HCT116 (cell line): ENCODE data around the gene GALNT18. TPM values are rescaled to one million over a fixed set of nuclear protein-coding genes. Genes with fewer than 3 reads are reported as not detected.

Experiments
- ATAC-seq: fragments of 200-7000 bp; cut with Tn5 transposase; 2 replicates; pipeline ENCODE4 v1.9.1; 2020; ENCODE audit warnings: mild to moderate bottlenecking, moderate library complexity
- BruUV-seq: library from RNA; stranded (reverse); fragments of 400-500 nt; replicated peaks from 2 replicates; lab custom pipeline; 2021; lab: Mats Ljungman, UMichigan
- CTCF ChIA-PET: fragments of 300-600 bp; sonication (Branson Sonifier 250); formaldehyde crosslinking; loops from one replicate; lab custom pipeline; 2021; ENCODE audit warnings: antibody characterized with exemption; lab: Charles Lee
- POLR2A ChIA-PET: fragments of 300-600, 350-600 bp; sonication (Branson Sonifier 250); formaldehyde crosslinking; loops from one replicate; lab custom pipeline; 2021; ENCODE audit warnings: antibody characterized with exemption; lab: Charles Lee
- RAD21 ChIA-PET, 2 experiments: fragments of 300-600 bp; sonication (Branson Sonifier 250); formaldehyde crosslinking; loops; one replicate each; lab custom pipeline; 2023; ENCODE audit warnings: low total read pairs in 2 of 2; ENCODE audit not compliant: uncharacterized antibody in 2 of 2, unreplicated experiment in 2 of 2, low non-redundant PET in 1 of 2; lab: Charles Lee
- DNase-seq: peaks from one replicate; pipeline ENCODE4 v3.0.0-alpha.2; 2010; ENCODE audit warnings: low read depth, low spot score
- H2AFZ ChIP-seq: fragments of 200-600 bp; shearing (Covaris generic), sonication (generic); 2 replicates; pipeline ENCODE4 v1.6.1; 2017; ENCODE audit warnings: low read depth, mixed run types, mixed read lengths, antibody characterized with exemption, low read length; ENCODE audit not compliant: poor library complexity, severe bottlenecking
- H3K27ac ChIP-seq: 2 replicates; pipeline ENCODE4 v1.5.1; 2012; ENCODE audit warnings: low read depth, low read length
- H3K27me3 ChIP-seq: fragments of 200-600 bp; sonication (generic); 2 replicates; pipeline ENCODE4 v1.6.1; 2016; ENCODE audit warnings: mixed run types, low read length, mixed read lengths; ENCODE audit not compliant: insufficient read depth
- H3K36me3 ChIP-seq, 2 experiments: fragments of 200-500 bp in 1 of 2; fragments of 200-600 bp in 1 of 2; sonication (Bioruptor generic) in 1 of 2; sonication (generic) in 1 of 2; 2 replicates each; pipeline versions ENCODE4 v1.5.1 to v1.6.1; 2014 to 2016; ENCODE audit warnings: low read length in 2 of 2, inconsistent platforms in 1 of 2, mixed read lengths in 1 of 2, mixed run types in 1 of 2; ENCODE audit not compliant: insufficient read depth in 2 of 2, control insufficient read depth in 1 of 2
- H3K4me1 ChIP-seq, 2 experiments: fragments of 200-600 bp in 1 of 2; sonication (generic) in 1 of 2; 2 replicates each; pipeline versions ENCODE4 v1.5.1 to v1.6.1; 2012 to 2017; ENCODE audit warnings: low read length in 2 of 2, inconsistent platforms in 1 of 2, mild to moderate bottlenecking in 1 of 2, mixed read lengths in 1 of 2, mixed run types in 1 of 2, moderate library complexity in 1 of 2; ENCODE audit not compliant: insufficient read depth in 2 of 2, control insufficient read depth in 1 of 2
- H3K4me2 ChIP-seq: fragments of 200-600 bp; sonication (generic); 2 replicates; pipeline ENCODE4 v1.6.1; 2017; ENCODE audit warnings: mixed run types, low read length, mixed read lengths
- H3K4me3 ChIP-seq, 2 experiments: fragments of 200-600 bp in 1 of 2; sonication (generic) in 1 of 2; replicated peaks in 1 of 2; 2 replicates each; pipeline ENCODE4 v1.5.1; 2011 to 2016; ENCODE audit warnings: low read length in 2 of 2, control low read depth in 1 of 2, low read depth in 1 of 2, mild to moderate bottlenecking in 1 of 2, mixed read lengths in 1 of 2, mixed run types in 1 of 2
- H3K79me2 ChIP-seq: fragments of 200-600 bp; sonication (generic); 2 replicates; pipeline ENCODE4 v1.6.1; 2017; ENCODE audit warnings: mild to moderate bottlenecking, mixed run types, low read length, moderate library complexity, mixed read lengths; ENCODE audit not compliant: insufficient read depth
- H3K9ac ChIP-seq: fragments of 200-600 bp; sonication (generic); 2 replicates; pipeline ENCODE4 v1.6.1; 2016; ENCODE audit warnings: low read length, mixed read lengths
- H3K9me2 ChIP-seq: fragments of 200-600 bp; sonication (generic), shearing (Covaris generic); 2 replicates; pipeline ENCODE4 v1.6.1; 2017; ENCODE audit warnings: mixed run types, mild to moderate bottlenecking, moderate library complexity; ENCODE audit not compliant: insufficient read depth
- H3K9me3 ChIP-seq, 2 experiments: fragments of 200-500 bp in 1 of 2; fragments of 200-600 bp in 1 of 2; sonication (Bioruptor generic) in 1 of 2; sonication (generic) in 1 of 2; 2 replicates each; pipeline ENCODE4 v1.6.1; 2014 to 2017; ENCODE audit warnings: low read length in 2 of 2, mixed read lengths in 2 of 2, inconsistent platforms in 1 of 2, low read depth in 1 of 2, mild to moderate bottlenecking in 1 of 2, mixed run types in 1 of 2, moderate library complexity in 1 of 2; ENCODE audit not compliant: control insufficient read depth in 1 of 2, insufficient read depth in 1 of 2
- H4K20me1 ChIP-seq: fragments of 200-600 bp; sonication (generic), shearing (Covaris generic); 2 replicates; pipeline ENCODE4 v1.6.1; 2017; ENCODE audit warnings: mixed run types, mild to moderate bottlenecking, moderate library complexity; ENCODE audit not compliant: insufficient read depth
- EGR1 ChIP-seq: IDR thresholded peaks from 2 replicates; pipeline ENCODE4 v1.6.1; 2012; ENCODE audit warnings: low read depth
- EZH2 ChIP-seq: fragments of 200-600 bp; sonication (generic); IDR thresholded peaks from 2 replicates; pipeline ENCODE4 v1.6.1; 2017; ENCODE audit warnings: antibody characterized with exemption, mixed run types
- JUND ChIP-seq: IDR thresholded peaks from 2 replicates; pipeline ENCODE4 v1.6.1; 2012
- POLR2A ChIP-seq: IDR thresholded peaks from 2 replicates; pipeline ENCODE4 v1.7.0; 2011; ENCODE audit warnings: borderline replicate concordance; ENCODE audit not compliant: insufficient read depth, insufficient read length; ENCODE audit errors: extremely low read depth
- POLR2AphosphoS5 ChIP-seq: IDR thresholded peaks from 2 replicates; pipeline ENCODE4 v1.6.1; 2011; ENCODE audit warnings: mild to moderate bottlenecking, low read depth, low read length, moderate library complexity
- RAD21 ChIP-seq: IDR thresholded peaks from 2 replicates; pipeline ENCODE4 v1.6.1; 2012; ENCODE audit warnings: low read depth, mild to moderate bottlenecking
- SIN3A ChIP-seq: IDR thresholded peaks from 2 replicates; pipeline ENCODE4 v1.6.1; 2012; ENCODE audit warnings: low read depth
- SRF ChIP-seq: IDR thresholded peaks from 2 replicates; pipeline ENCODE4 v1.6.1; 2012; ENCODE audit warnings: low read depth
- TCF7L2 ChIP-seq: IDR thresholded peaks from 2 replicates; pipeline ENCODE4 v1.7.0; 2011; ENCODE audit warnings: borderline replicate concordance, inconsistent platforms; ENCODE audit not compliant: insufficient read depth, insufficient read length; ENCODE audit errors: extremely low read depth
- YY1 ChIP-seq: IDR thresholded peaks from 2 replicates; pipeline ENCODE4 v1.6.1; 2011; ENCODE audit warnings: low read length, low read depth, moderate library complexity, mild to moderate bottlenecking; ENCODE audit not compliant: insufficient replicate concordance; ENCODE audit errors: extremely low read depth
- ZFX ChIP-seq: fragments of 450-650 bp; IDR thresholded peaks from 2 replicates; pipeline ENCODE4 v1.6.1; 2017
- ZNF274 ChIP-seq: fragments of 200-500 bp; sonication (Bioruptor generic); IDR thresholded peaks from 2 replicates; pipeline ENCODE4 v1.6.1; 2014; ENCODE audit warnings: mild to moderate bottlenecking, low read depth, low read length, inconsistent platforms
- intact Hi-C: fragments of 100-400 bp; cut with micrococcal nuclease; formaldehyde crosslinking; loops from 2 replicates; pipeline ENCODE4 v1.10.0; 2022
- total RNA-seq: library from RNA; stranded (reverse); gene quantifications from one replicate; pipeline ENCODE4 v1.2.1, GENCODE V29; 2021; ENCODE audit not compliant: unreplicated experiment
- TF ChIP-seq, protein P1 (sequence below): IDR thresholded peaks from 2 replicates; pipeline ENCODE4 v1.6.1; 2012; ENCODE audit warnings: low read depth
- TF ChIP-seq, protein P2 (sequence below): IDR thresholded peaks from 2 replicates; pipeline ENCODE4 v1.6.1; 2012

GALNT18 gene
- total RNA-seq, 1 experiment from 2014 or later: 19.9 TPM

GRCh38 chr11:11409901-11410300 is 211.9 kb downstream of the GALNT18 start:
- no peaks in the 10 kb centered on the region for H4K20me1 ChIP-seq
- no peaks in the 10 kb centered on the region for H3K36me3 ChIP-seq
- no peak overlapping the region for H3K4me3 ChIP-seq
- peaks cover 7 to 15% of the 10 kb centered on the region in 2 experiments; a peak in 2 of 4 replicates for H3K4me1 ChIP-seq
- ChIA-PET RAD21 (no interaction called here), POLR2A (no interaction called here), CTCF (no interaction called here)
- intact Hi-C loops: no loop called here
- H3K9me2 ChIP-seq: no peaks in the 10 kb centered on the region
- DNase-seq: no peak
- no peak for ATAC-seq
- H3K4me2 ChIP-seq: no peak overlapping the region
- no peaks in the 10 kb centered on the region for H3K79me2 ChIP-seq
- H3K9me3 ChIP-seq: no peaks in the 10 kb centered on the region
- no peak for TF ChIP-seq ZNF274
- TF ChIP-seq SRF: no peak
- TF ChIP-seq YY1: no peak
- no peak for TF ChIP-seq SIN3A
- TF ChIP-seq, protein P1, sequence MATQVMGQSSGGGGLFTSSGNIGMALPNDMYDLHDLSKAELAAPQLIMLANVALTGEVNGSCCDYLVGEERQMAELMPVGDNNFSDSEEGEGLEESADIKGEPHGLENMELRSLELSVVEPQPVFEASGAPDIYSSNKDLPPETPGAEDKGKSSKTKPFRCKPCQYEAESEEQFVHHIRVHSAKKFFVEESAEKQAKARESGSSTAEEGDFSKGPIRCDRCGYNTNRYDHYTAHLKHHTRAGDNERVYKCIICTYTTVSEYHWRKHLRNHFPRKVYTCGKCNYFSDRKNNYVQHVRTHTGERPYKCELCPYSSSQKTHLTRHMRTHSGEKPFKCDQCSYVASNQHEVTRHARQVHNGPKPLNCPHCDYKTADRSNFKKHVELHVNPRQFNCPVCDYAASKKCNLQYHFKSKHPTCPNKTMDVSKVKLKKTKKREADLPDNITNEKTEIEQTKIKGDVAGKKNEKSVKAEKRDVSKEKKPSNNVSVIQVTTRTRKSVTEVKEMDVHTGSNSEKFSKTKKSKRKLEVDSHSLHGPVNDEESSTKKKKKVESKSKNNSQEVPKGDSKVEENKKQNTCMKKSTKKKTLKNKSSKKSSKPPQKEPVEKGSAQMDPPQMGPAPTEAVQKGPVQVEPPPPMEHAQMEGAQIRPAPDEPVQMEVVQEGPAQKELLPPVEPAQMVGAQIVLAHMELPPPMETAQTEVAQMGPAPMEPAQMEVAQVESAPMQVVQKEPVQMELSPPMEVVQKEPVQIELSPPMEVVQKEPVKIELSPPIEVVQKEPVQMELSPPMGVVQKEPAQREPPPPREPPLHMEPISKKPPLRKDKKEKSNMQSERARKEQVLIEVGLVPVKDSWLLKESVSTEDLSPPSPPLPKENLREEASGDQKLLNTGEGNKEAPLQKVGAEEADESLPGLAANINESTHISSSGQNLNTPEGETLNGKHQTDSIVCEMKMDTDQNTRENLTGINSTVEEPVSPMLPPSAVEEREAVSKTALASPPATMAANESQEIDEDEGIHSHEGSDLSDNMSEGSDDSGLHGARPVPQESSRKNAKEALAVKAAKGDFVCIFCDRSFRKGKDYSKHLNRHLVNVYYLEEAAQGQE: no peak
- TF ChIP-seq ZFX: no peak
- TF ChIP-seq JUND: no peak
- H3K9ac ChIP-seq: no peak overlapping the region
- no TSS peak for BruUV-seq
- H3K27me3 ChIP-seq: no peaks in the 10 kb centered on the region
- H3K27ac ChIP-seq: no peak overlapping the region
- H2AFZ ChIP-seq: no peak overlapping the region

GRCh38 chr11:11409224-11409623 is 212.6 kb downstream of the GALNT18 start:
- ATAC-seq: peak; percentile 22; the same call in 1 of the 2 replicates
- Histone ChIP-seq H3K4me1 (peaks cover 7 to 15% of the 10 kb centered on the region in 2 experiments; a peak in 2 of 4 replicates), H3K27ac (no peak overlapping the region), H3K27me3 (no peaks in the 10 kb centered on the region), H3K4me2 (no peak overlapping the region), H3K9ac (no peak overlapping the region), H2AFZ (no peak overlapping the region), H4K20me1 (no peaks in the 10 kb centered on the region), H3K9me3 (no peaks in the 10 kb centered on the region), H3K36me3 (no peaks in the 10 kb centered on the region), H3K79me2 (no peaks in the 10 kb centered on the region), H3K9me2 (no peaks in the 10 kb centered on the region), H3K4me3 (no peak overlapping the region)
- no peak for TF ChIP-seq EGR1
- no peak for TF ChIP-seq RAD21
- TF ChIP-seq TCF7L2: no peak
- no peak for TF ChIP-seq ZFX
- no peak for TF ChIP-seq ZNF274
- TF ChIP-seq EZH2: no peak
- TF ChIP-seq POLR2AphosphoS5: no peak
- TF ChIP-seq, protein P2, sequence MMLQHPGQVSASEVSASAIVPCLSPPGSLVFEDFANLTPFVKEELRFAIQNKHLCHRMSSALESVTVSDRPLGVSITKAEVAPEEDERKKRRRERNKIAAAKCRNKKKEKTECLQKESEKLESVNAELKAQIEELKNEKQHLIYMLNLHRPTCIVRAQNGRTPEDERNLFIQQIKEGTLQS: no peak
- TF ChIP-seq POLR2A: no peak
- no peak for TF ChIP-seq SIN3A
- TF ChIP-seq JUND: no peak
- BruUV-seq: no TSS peak
- CTCF ChIA-PET: no interaction called here
- POLR2A ChIA-PET: no interaction called here
- intact Hi-C loops: no loop called here
- DNase-seq: no peak
- RAD21 ChIA-PET: no interaction called here
